Liver (tissue), 9 donors: ENCODE measurements around the gene CUX1. TPM values are rescaled to one million over a fixed set of nuclear protein-coding genes. Genes with fewer than 3 reads are reported as not detected.

ENCODE experiments used
- DNase-seq: peaks from one replicate; pipeline ENCODE4 v3.0.0-alpha.2; 2017; ENCODE audit warnings: low spot score
- H3K27ac ChIP-seq, 2 donors: one replicate each; pipeline ENCODE4 v1.7.0; 2013; ENCODE audit warnings: inconsistent platforms in 2 of 2, low read length in 2 of 2, control low read depth in 1 of 2, low read depth in 1 of 2, mild to moderate bottlenecking in 1 of 2
- H3K27me3 ChIP-seq, 4 donors: one replicate each; pipeline versions ENCODE4 v1.6.1 to v1.7.0; 2013; ENCODE audit warnings: low read length in 3 of 4, inconsistent platforms in 1 of 4, mild to moderate bottlenecking in 1 of 4, moderate library complexity in 1 of 4; ENCODE audit not compliant: control insufficient read depth in 4 of 4, insufficient read depth in 4 of 4
- H3K36me3 ChIP-seq, 4 donors: one replicate each; pipeline versions ENCODE4 v1.6.1 to v1.7.0; 2013; ENCODE audit warnings: low read length in 3 of 4, mild to moderate bottlenecking in 3 of 4, low read depth in 1 of 4, moderate library complexity in 1 of 4; ENCODE audit not compliant: control insufficient read depth in 4 of 4, insufficient read depth in 3 of 4
- H3K4me1 ChIP-seq, 4 donors: one replicate each; pipeline versions ENCODE4 v1.6.1 to v1.7.0; 2013; ENCODE audit warnings: low read length in 3 of 4, mild to moderate bottlenecking in 3 of 4, moderate library complexity in 1 of 4; ENCODE audit not compliant: control insufficient read depth in 4 of 4, insufficient read depth in 4 of 4
- H3K4me3 ChIP-seq, 3 donors: one replicate each; pipeline versions ENCODE4 v1.6.1 to v1.7.0; 2013; ENCODE audit warnings: low read length in 3 of 3, control low read depth in 1 of 3, low read depth in 1 of 3, mild to moderate bottlenecking in 1 of 3
- H3K9ac ChIP-seq, 2 donors: one replicate each; pipeline ENCODE4 v1.7.0; 2013; ENCODE audit warnings: low read length in 2 of 2, mild to moderate bottlenecking in 2 of 2, moderate library complexity in 2 of 2, control low read depth in 1 of 2, low read depth in 1 of 2
- H3K9me3 ChIP-seq, 4 donors: one replicate each; pipeline versions ENCODE4 v1.6.1 to v1.7.0; 2013; ENCODE audit warnings: low read length in 3 of 4; ENCODE audit not compliant: control insufficient read depth in 4 of 4
- EGR1 ChIP-seq, 2 donors: IDR thresholded peaks; 2 replicates each; pipeline ENCODE4 v1.6.1; 2016 to 2018; ENCODE audit warnings: antibody characterized with exemption in 2 of 2, low read depth in 2 of 2
- FOXA1 ChIP-seq: IDR thresholded peaks from 2 replicates; pipeline ENCODE4 v1.6.1; 2016; ENCODE audit warnings: antibody characterized with exemption
- FOXA2 ChIP-seq: IDR thresholded peaks from 2 replicates; pipeline ENCODE4 v1.6.1; 2016; ENCODE audit warnings: antibody characterized with exemption
- GABPA ChIP-seq, 2 donors: IDR thresholded peaks in 1 of 2; conservative IDR thresholded peaks in 1 of 2; 2 replicates each; pipeline ENCODE4 v1.6.1; 2016; ENCODE audit warnings: antibody characterized with exemption in 2 of 2, mild to moderate bottlenecking in 1 of 2, moderate library complexity in 1 of 2
- HNF4A ChIP-seq, 2 donors: conservative IDR thresholded peaks; 2 replicates each; pipeline ENCODE4 v1.6.1; 2016; ENCODE audit warnings: antibody characterized with exemption in 2 of 2, mild to moderate bottlenecking in 2 of 2
- HNF4G ChIP-seq: IDR thresholded peaks from 2 replicates; pipeline ENCODE4 v1.6.1; 2016; ENCODE audit warnings: antibody characterized with exemption
- JUND ChIP-seq, 2 donors: IDR thresholded peaks; 2 replicates each; pipeline ENCODE4 v1.6.1; 2016; ENCODE audit warnings: antibody characterized with exemption in 2 of 2
- NR2F2 ChIP-seq: IDR thresholded peaks from 2 replicates; pipeline ENCODE4 v1.6.1; 2016; ENCODE audit warnings: antibody characterized with exemption
- RAD21 ChIP-seq, 2 donors: IDR thresholded peaks; 2 replicates each; pipeline ENCODE4 v1.6.1; 2016; ENCODE audit warnings: antibody characterized with exemption in 2 of 2, mild to moderate bottlenecking in 2 of 2
- RXRA ChIP-seq, 2 donors: IDR thresholded peaks; 2 replicates each; pipeline ENCODE4 v1.6.1; 2017 to 2018; ENCODE audit warnings: antibody characterized with exemption in 2 of 2, mild to moderate bottlenecking in 1 of 2
- SP1 ChIP-seq: IDR thresholded peaks from 2 replicates; pipeline ENCODE4 v1.6.1; 2018; ENCODE audit warnings: antibody characterized with exemption, mild to moderate bottlenecking
- TAF1 ChIP-seq: conservative IDR thresholded peaks from 2 replicates; pipeline ENCODE4 v1.6.1; 2016; ENCODE audit warnings: antibody characterized with exemption, mild to moderate bottlenecking
- YY1 ChIP-seq: IDR thresholded peaks from 2 replicates; pipeline ENCODE4 v1.6.1; 2016; ENCODE audit warnings: antibody characterized with exemption, mild to moderate bottlenecking
- WGBS: extraction: QIAGEN DNeasy Blood & Tissue Kit; methylation state at CpG from one replicate; pipeline ENCODE4 v1.1.7; 2013; 5-methylcytosine and 5-hydroxymethylcytosine counted together
- polyA plus RNA-seq, 2 donors: library from polyadenylated mRNA; stranded (reverse) in 1 of 2; unstranded in 1 of 2; fragments of 200-250 nt in 1 of 2; fragments of >200 nt in 1 of 2; fragmentation: Nextera tagmentation in 1 of 2; extraction: Ambion mirVana in 1 of 2; gene quantifications; one replicate each; pipeline versions ENCODE4 v1.2.1 to v1.2.3, GENCODE V29; 2013 to 2015
- total RNA-seq, 2 donors: library from RNA; depleted of rRNA; stranded (reverse); fragments of >200 nt; gene quantifications; one replicate each; pipeline ENCODE4 v1.2.3, GENCODE V29; 2014
- TF ChIP-seq, protein P1 (sequence below): IDR thresholded peaks from 2 replicates; pipeline ENCODE4 v1.6.1; 2016; ENCODE audit warnings: antibody characterized with exemption
- TF ChIP-seq, protein P2 (sequence below): IDR thresholded peaks from 2 replicates; pipeline ENCODE4 v1.6.1; 2016; ENCODE audit warnings: antibody characterized with exemption, mild to moderate bottlenecking
- TF ChIP-seq, protein P3 (sequence below): IDR thresholded peaks from 2 replicates; pipeline ENCODE4 v1.6.1; 2016; ENCODE audit warnings: antibody characterized with exemption
- TF ChIP-seq, protein P4 (sequence below): fragments of 150-350 bp; IDR thresholded peaks from 2 replicates; pipeline ENCODE4 v1.5.1; 2017; ENCODE audit warnings: improper control_type of control experiment, low read depth, low read length; ENCODE audit not compliant: missing input control
- TF ChIP-seq, protein P5 (sequence below): IDR thresholded peaks from 2 replicates; pipeline ENCODE4 v1.6.1; 2016; ENCODE audit warnings: antibody characterized with exemption
- donor health status: healthy.
- donor health status: healthy.
- donor health status: healthy.
- donor health status: healthy.
- donor health status: healthy.

The CUX1 gene
- total and polyA plus RNA-seq, 4 donors, result 18.6 to 40.6 (median 21.4) TPM

DNA sequence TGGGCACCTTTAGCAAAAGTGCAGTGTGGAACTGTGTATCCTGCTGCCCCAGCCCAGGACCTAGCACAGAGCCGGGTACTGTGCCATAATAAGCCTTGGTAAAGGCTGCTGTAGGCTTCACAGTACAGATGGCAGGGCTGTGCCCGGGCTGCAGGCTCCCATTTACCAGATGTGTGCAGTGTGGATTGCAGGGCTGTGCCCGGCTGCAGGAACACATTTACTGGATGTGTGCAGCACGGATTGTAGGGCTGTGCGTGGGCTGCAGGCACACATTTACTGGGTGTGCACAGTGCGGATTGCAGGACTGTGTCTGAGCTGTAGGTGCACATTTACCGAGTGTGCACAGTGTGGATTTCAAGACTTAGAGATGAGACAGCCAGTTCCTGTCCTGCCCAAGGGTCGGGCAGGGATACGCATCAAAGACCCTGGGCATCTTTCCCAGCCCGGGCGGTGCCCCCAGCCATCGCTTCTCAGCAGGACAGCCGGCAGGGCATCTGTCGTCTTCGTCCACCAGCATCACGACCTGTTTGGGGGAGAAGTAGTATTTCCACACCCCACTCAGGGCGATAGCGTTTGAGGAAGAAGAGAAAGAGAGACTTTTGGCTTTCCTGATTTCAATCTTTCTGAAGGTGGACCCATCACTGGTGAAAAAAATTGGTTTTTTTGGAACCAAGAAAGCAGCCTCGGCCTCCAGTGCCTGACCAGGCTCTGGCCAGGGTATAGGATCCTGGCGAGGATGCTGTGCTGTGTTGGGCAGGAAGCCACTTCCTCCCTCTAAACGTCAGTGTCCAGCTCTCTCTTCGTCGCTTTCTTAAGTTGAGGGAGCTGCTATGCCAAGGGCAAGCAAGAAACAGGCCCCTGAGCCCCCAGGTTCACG is 180.8 kb downstream of the CUX1 start:
- Histone ChIP-seq H3K27ac (no peak overlapping the region), H3K36me3 (no peaks in the 10 kb centered on the region), H3K4me1 (no peaks in the 10 kb centered on the region), H3K9me3 (no peaks in the 10 kb centered on the region), H3K9ac (no peak overlapping the region), H3K27me3 (no peaks in the 10 kb centered on the region), H3K4me3 (no peak overlapping the region)
- DNase-seq, result no peak
- 87% methylated on average over 24 of the region's 24 CpGs for WGBS
- TF ChIP-seq, protein P1, sequence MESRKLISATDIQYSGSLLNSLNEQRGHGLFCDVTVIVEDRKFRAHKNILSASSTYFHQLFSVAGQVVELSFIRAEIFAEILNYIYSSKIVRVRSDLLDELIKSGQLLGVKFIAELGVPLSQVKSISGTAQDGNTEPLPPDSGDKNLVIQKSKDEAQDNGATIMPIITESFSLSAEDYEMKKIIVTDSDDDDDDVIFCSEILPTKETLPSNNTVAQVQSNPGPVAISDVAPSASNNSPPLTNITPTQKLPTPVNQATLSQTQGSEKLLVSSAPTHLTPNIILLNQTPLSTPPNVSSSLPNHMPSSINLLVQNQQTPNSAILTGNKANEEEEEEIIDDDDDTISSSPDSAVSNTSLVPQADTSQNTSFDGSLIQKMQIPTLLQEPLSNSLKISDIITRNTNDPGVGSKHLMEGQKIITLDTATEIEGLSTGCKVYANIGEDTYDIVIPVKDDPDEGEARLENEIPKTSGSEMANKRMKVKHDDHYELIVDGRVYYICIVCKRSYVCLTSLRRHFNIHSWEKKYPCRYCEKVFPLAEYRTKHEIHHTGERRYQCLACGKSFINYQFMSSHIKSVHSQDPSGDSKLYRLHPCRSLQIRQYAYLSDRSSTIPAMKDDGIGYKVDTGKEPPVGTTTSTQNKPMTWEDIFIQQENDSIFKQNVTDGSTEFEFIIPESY, result no peak
- TF ChIP-seq, protein P2, sequence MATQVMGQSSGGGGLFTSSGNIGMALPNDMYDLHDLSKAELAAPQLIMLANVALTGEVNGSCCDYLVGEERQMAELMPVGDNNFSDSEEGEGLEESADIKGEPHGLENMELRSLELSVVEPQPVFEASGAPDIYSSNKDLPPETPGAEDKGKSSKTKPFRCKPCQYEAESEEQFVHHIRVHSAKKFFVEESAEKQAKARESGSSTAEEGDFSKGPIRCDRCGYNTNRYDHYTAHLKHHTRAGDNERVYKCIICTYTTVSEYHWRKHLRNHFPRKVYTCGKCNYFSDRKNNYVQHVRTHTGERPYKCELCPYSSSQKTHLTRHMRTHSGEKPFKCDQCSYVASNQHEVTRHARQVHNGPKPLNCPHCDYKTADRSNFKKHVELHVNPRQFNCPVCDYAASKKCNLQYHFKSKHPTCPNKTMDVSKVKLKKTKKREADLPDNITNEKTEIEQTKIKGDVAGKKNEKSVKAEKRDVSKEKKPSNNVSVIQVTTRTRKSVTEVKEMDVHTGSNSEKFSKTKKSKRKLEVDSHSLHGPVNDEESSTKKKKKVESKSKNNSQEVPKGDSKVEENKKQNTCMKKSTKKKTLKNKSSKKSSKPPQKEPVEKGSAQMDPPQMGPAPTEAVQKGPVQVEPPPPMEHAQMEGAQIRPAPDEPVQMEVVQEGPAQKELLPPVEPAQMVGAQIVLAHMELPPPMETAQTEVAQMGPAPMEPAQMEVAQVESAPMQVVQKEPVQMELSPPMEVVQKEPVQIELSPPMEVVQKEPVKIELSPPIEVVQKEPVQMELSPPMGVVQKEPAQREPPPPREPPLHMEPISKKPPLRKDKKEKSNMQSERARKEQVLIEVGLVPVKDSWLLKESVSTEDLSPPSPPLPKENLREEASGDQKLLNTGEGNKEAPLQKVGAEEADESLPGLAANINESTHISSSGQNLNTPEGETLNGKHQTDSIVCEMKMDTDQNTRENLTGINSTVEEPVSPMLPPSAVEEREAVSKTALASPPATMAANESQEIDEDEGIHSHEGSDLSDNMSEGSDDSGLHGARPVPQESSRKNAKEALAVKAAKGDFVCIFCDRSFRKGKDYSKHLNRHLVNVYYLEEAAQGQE, result no peak
- no peak for TF ChIP-seq RAD21 (IDR thresholded peaks at IDR 0.05)
- TF ChIP-seq YY1, result no peak
- TF ChIP-seq GABPA (IDR thresholded peaks at IDR 0.05 in 1 of 2, conservative IDR thresholded peaks at IDR 0.05 in 1 of 2), result no peak
- TF ChIP-seq SP1, result no peak
- no peak for TF ChIP-seq EGR1 (IDR thresholded peaks at IDR 0.05; ENCODE audit: low read depth in 2 of 2)
- TF ChIP-seq, protein P3, sequence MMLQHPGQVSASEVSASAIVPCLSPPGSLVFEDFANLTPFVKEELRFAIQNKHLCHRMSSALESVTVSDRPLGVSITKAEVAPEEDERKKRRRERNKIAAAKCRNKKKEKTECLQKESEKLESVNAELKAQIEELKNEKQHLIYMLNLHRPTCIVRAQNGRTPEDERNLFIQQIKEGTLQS, result no peak
- no peak for TF ChIP-seq TAF1
- TF ChIP-seq, protein P4, sequence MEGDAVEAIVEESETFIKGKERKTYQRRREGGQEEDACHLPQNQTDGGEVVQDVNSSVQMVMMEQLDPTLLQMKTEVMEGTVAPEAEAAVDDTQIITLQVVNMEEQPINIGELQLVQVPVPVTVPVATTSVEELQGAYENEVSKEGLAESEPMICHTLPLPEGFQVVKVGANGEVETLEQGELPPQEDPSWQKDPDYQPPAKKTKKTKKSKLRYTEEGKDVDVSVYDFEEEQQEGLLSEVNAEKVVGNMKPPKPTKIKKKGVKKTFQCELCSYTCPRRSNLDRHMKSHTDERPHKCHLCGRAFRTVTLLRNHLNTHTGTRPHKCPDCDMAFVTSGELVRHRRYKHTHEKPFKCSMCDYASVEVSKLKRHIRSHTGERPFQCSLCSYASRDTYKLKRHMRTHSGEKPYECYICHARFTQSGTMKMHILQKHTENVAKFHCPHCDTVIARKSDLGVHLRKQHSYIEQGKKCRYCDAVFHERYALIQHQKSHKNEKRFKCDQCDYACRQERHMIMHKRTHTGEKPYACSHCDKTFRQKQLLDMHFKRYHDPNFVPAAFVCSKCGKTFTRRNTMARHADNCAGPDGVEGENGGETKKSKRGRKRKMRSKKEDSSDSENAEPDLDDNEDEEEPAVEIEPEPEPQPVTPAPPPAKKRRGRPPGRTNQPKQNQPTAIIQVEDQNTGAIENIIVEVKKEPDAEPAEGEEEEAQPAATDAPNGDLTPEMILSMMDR, result no peak
- TF ChIP-seq FOXA2, result no peak
- TF ChIP-seq RXRA (IDR thresholded peaks at IDR 0.05), result no peak
- no peak for TF ChIP-seq FOXA1
- no peak for TF ChIP-seq HNF4A (conservative IDR thresholded peaks at IDR 0.05)
- TF ChIP-seq JUND (IDR thresholded peaks at IDR 0.05), result no peak
- TF ChIP-seq HNF4G, result no peak
- TF ChIP-seq NR2F2, result no peak
- TF ChIP-seq, protein P5, sequence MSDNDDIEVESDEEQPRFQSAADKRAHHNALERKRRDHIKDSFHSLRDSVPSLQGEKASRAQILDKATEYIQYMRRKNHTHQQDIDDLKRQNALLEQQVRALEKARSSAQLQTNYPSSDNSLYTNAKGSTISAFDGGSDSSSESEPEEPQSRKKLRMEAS, result no peak
